Activated CD4-positive, alpha-beta T cell treated with anti-CD3 and anti-CD28 coated beads for 4 hours (primary cell): Measurements from ENCODE around the gene CEP131.
"Not testable (repeated sequence)": the region's sequence is repeated elsewhere in the genome, so short reads cannot be mapped to it uniquely, and the experiment has no call there.

Experiments used
- DNase-seq, 2 donors: peaks; one replicate each; pipeline ENCODE4 v3.0.0-alpha.2; 2020

CEP131 gene

GRCh38 chr17:81162491-81162890 is 60.3 kb downstream of the CEP131 start:
- DNase-seq: no peak

- no peak for DNase-seq
Observed at GRCh38 chr17:81161972-81162371, 60.8 kb downstream of the CEP131 start.

DNA sequence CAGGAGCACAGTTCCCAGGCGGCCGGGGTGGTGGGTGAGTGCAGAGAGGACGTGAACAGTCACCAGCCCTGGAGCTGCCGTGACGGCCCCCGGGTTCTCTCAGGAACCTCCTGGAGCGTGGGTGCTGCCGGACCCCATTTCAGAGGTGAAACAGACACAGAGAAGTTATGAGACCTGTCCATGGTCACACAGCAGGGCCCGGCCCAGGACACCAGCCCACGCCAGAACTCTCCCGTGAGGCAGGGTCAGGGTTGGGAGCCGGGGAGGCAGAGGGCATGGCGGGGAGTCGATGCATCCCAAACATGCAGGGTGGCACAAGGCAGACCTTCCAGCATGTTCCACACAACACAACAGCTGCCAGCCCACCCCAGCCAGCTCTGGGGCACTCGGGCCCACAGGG is 61.2 kb downstream of the CEP131 start:
- DNase-seq: no peak

- DNase-seq: no peak
Observed at GRCh38 chr17:81160747-81161453, 61.9 kb downstream of the CEP131 start.

DNA sequence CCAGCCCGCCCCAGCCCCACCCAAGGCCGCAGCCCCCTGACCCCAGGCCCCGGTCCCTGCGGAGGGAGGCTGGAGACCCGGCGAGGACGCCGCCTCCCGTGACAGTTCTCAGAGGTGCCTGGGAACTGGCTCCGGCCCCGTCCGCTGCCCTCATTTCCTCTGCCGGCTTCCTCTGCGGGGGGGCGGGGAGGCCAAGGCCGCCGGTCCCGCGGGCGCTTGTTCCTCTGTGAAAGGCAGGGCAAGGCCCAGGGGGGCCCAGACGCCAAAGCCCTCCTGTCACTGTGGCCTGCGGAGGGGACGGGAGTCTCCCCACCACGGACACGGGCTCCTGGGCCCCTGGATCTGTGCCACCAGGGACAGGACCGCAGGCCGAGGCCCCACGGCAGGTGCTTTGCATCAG is 62.5 kb downstream of the CEP131 start:
- DNase-seq: no peak

DNA sequence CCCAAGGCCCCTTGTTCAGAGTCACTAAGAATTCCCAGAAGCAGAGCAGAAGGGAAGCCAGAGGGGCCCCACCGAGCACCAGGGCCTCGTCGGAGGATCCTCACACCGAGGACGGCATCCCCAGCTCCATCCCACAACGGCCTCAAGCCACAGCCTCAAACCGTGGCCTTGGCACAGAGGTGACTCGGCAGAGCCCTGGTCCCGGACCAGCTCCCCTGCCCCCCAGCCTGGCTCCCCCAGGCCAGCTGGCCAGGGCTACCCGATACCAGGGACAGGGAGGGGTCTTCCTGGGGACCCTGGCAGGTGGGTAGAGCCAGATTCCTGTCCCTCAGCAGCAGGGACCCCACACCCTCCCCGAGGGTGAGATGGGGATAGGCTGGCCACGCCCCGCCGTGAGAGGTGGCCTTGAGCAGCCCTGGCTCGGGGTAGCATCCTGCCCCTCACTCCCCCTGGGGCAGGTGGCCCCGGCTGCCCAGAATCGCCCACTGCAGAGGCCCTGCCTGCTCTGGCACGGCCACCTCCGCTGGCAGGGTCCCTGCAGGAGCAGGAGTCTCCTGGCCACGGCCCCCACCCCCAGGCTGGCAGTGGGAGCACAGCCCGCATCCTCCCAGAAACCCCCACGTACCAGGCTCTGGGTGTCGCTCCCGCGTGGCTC is 63.0 kb downstream of the CEP131 start:
- DNase-seq: no peak

DNA sequence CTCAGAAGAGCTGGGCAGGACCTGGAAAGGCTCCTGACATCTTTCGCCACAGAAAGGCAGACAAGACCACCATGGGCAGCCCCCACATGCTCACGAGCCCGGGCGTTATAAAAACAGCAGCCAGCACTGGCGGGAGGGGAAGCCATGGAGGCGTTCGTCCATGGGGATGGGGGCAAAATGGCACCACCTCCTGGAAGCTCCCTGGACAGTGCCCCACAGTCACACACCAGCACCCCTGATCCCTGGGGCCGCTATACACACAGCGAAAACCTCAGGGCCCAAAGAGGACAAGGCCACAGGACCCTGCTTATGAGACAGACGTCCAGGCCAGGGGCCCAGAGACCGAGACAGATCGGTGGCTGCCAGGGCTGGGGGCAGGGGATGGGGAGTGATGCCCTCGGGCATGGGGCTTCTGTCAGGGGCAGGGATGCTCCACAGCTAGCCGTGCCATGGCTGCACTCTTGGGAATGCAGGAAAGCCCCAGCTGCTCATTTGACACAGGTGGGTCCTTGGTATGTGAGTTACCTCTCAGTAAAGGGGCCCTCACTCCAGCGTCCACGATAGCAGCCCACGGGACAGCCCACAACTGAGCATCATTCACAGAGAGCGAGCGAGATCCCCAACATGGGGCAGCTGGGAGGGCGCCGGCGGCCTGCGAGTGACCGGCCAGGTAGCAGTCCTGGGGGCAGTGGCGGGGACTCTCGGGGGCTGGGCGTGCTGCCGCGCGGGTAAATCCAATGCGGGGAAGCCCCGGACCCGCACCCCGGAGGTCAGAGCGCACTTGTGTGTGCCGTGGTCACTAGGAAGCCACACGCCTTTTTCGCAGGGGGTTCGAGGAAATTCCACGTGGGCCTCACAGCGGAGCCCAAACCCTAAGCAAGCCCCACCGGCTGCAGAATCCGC is 63.8 kb downstream of the CEP131 start:
- no peak for DNase-seq

DNA sequence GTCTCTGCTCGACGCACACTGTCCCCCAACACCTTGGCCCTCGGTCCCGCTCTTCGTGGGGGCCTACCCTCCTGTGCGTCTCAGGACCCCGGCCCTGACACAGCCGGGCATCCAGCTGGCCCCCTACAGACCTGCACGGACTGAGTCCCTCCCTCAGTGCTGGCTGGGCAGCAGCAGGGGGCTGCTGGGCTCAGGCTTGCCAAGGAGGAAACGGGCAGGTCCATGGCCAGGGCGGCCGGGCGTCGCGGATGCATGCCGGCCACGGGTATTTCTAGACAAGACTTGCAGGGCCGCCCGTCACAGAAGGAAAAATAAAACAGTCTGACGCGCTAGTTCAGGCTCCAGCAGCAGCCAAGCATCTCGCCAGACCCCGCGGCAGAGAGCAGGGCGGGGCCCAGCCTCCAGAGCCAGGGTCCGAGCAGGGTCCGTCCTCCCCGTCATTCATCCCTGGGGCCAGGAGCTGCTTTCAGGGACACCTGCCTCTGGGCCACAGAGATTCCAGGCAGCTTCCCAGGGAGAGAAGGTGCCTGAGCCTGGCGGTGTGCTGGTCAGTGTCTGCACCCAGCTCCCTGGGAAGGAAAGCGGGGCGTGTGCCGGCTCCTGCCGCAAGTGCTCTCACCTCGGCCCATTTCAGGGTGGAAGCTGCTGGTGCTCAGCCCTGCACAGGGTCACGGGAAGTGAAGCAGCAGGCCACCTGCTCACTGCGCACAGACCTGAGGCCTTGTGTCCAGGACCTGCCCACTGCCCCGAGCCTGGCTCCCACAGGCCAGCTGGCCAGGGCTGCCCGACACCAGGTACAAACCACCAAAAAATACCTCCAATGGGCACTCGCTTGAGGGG is 64.7 kb downstream of the CEP131 start:
- DNase-seq: no peak

DNA sequence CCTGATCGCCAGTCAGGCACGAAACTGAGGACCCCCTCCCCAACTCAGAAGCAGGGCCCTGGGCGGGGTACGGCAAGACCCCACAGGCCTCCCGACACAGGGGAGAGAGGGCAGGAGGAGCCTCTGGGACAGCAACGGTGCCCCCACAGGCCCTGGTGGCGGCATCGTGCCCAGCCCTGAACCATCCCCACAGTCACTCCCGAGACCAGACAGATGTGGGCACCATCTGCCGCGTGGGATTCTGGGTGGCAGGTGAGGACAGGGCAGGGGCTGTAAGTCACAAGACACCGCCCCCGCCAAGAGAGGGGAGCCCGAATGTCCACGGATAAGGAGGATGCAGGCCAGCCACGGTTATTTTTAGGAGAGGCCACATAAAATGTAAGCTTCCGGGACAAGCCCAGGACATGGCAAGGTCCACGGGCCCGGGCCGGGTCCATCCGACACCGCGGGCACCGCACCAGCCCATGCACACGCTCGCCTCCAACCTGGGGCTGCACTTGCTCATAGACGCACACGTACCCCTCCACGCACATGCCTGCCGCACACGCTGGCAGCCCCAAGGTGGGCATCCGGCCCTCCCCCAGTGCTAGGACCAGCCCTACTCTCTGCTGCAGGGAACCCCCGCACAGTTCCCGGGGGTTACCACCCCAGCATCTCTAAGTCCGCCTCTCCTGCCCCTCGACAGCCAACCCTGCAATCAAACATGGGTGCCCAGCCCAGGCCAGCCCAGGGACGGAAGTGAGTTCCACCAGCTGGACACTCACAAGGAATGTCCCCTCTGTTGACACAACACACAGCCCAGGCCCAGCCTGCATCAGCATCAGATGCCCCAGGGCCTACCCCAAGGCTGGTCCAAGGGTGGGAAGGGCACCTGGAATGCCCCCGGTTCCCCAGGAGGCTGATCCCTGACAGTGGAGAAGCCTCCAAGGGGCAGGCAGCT is 65.6 kb downstream of the CEP131 start:
- DNase-seq: no peak

- no peak for DNase-seq
Observed at GRCh38 chr17:81154961-81155360, 67.8 kb downstream of the CEP131 start.

DNA sequence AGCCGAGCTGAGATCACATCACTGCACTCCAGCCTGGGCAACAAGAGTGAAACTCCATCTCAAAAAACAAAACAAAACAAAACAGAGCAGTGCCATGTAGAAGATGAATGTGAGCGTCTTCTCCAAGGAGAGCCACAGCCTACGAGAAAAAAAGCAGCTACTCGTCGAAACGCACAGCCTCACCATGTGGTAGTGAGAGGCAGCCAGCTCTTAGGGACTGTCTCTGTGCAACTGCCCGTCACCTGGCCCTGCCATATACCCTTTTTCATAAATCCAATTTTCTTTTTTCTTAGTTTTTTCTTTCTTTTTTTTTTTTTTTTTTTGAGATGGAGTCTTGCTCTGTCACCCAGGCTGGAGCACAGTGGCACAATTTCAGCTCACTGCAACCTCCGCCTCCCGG is 68.7 kb downstream of the CEP131 start:
- DNase-seq: not testable (repeated sequence)

DNA sequence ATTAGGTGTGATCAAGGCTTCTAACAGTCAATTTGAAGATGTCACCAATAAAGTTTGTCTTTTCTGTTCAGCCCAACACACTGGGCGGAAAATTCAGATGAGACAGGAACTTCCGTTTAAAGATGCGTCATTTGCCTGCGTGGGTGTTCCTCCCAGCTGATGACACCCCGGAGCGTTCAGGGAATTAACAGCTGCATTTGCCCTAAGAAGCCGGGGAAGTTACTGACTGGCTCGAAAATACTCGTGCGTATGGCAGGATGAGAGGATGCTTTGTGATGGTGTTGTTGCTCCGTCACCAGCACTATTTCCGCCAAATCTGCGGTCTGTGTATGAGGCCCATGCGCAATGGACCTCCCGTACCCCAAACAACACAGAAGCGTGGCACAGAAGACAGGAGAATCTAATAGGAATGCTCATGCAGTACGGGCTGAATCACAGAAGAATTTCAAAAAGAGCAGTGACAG is 69.4 kb downstream of the CEP131 start:
- DNase-seq: peak; percentile 14 to 34

- no peak for DNase-seq
Observed at GRCh38 chr17:81152288-81152828, 70.4 kb downstream of the CEP131 start.

DNA sequence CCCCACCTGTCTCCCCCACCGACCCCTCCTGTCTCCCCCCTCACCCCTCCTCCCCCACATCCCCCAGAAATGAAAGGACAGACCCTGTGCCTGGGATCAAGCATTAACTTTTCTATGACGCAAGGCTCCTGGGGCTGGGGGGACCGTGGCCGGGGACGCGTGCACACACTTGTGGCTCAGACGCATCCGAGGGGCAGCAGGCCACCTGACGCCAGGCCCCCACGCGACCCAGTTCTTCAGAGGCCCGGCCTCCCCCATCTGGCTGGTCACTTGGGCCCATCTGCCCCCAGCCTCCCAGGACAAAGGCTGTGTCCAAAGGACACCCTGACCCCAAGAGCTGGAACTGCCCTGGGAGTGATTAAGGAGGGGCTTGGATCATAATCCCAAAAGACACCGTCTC is 71.5 kb downstream of the CEP131 start:
- no peak for DNase-seq

DNA sequence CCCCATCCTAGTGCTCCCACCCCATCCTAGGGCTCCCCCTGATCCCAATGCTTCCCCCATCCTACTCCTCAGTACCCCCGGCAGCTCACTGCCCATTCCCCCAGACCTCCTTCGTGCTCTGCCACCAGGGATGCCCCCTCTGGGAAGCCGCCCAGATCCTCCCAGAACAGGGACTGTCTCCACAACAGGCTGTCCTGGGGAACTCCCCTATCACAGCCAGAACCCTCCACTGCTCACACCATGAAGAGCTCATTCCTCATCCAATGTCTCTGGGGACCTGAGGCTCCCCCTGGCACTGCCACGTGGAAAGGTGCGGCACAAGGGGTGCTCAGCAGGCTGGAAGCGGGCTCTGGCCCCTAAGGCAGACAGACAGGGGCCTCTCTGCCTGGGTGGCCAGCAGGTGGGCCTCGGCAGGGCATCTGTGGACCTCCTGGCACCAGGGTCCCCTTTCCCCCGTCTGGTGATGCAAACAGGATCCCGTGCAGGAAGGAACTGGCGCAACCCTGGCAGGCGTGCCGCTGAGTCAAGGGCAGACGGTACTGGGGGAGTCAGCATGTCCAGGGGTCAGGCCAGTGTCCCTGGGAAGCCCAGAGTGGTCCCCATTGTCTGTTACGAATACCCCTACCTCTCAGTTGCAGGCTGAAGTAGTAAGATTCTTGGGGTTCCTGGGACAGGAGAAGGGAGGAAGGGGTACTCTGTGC is 72.2 kb downstream of the CEP131 start:
- no peak for DNase-seq

- DNase-seq: no peak
Observed at GRCh38 chr17:81148986-81149533, 73.7 kb downstream of the CEP131 start.

DNA sequence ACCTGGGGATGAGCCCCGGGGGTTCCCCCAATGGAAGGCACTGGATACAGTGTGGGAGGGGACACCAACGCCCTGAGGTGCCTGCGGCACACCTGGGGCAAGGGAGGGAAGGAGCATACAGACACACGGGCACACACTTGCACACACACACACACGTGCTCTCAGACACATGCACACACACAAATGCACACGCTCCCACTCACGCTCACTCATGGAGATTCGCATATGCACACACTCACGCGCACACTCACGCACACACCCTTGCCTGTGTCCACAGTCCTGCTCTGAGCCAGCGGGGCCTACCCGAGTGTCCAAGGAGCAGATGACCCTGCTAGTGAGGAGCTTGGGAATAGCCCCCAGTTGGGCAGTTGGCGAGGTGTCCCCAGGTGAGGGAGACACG is 74.2 kb downstream of the CEP131 start:
- no peak for DNase-seq

- DNase-seq: no peak
Observed at GRCh38 chr17:81147701-81148100, 75.1 kb downstream of the CEP131 start.

DNA sequence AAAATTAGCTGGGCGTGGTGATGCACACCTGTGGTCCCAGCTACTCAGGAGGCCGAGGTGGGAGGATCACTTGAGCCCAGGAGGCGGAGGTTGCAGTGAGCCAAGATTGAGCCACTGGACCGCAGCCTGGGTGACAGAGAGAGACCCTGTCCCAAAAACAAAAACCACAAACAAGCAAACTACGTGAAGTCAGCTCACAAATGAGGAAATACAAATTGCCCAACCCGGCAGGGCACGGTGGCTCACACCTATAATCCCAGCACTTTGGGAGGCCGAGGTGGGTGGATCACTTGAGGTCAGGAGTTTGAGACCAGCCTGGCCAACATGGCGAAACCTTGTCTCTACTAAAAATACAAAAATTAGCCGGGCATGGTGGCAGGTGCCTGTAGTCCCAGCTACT is 76.6 kb downstream of the CEP131 start:
- DNase-seq: not testable (repeated sequence)

DNA sequence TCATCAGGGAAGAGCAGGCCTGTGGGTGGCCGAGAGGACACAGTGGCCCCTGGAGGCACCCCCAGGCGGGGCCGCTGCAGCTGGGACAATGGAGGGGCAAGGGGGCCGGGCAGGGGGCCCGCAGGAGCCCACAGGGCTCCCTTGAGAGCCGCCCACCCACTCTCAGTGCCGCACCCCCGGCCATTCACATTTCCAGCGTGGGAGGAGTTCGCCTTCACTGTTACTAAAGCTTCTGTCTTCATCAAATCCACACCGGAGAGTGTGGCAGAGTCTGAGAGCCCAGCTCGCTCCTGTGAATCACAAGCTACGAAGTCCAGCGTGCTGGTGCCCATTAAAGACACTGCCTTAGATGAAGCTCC is 78.4 kb downstream of the CEP131 start:
- DNase-seq: no peak
